GM12892 (cell line): Measurements from ENCODE around the gene IL20RA.

Experiments used
- POLR2A ChIP-seq: IDR thresholded peaks from 2 replicates; pipeline ENCODE4 v1.6.1; 2011; ENCODE audit warnings: low read depth, low read length, control low read depth
- POLR2AphosphoS5 ChIP-seq: IDR thresholded peaks from 2 replicates; pipeline ENCODE4 v1.6.1; 2011; ENCODE audit warnings: low read depth, low read length, control low read depth
- TAF1 ChIP-seq: IDR thresholded peaks from 2 replicates; pipeline ENCODE4 v1.6.1; 2011; ENCODE audit warnings: low read depth, mild to moderate bottlenecking, control low read depth, low read length, borderline replicate concordance

DNA sequence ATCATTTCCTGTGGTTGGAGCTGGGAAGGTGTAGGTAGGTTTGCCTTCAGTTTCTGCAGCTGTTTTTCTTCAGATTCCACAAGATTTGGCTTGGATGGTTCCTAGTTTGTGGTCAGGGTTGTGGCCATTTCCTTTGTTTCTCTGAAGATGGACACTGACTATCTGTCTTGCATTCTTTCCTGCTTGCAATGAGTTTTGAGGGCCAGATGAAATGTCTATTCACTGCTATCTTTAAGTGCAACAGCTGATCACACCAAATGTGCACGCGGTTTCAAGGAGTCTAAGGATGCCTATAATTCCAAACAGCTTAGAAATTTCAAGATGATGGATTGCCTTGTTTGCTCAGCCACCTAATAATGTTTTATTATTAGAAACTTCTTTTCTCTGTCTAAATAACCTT is 28.4 kb downstream of the IL20RA start:
- no peak for TF ChIP-seq POLR2A
- no peak for TF ChIP-seq POLR2AphosphoS5
- TF ChIP-seq TAF1: no peak
